ENCODE results near the gene MRAS.

GRCh38 chr3:138440121-138440521, 91.7 kb downstream of the MRAS start:
- TF ChIP-seq CTCF (conservative IDR thresholded peaks at IDR 0.05; ENCODE audit: low read depth, low read length) = no peak
- no peak for TF ChIP-seq MAZ (IDR thresholded peaks at IDR 0.05; ENCODE audit: borderline replicate concordance, low read depth, low read length)
- TF ChIP-seq RFX5 (IDR thresholded peaks at IDR 0.05; ENCODE audit: low read depth, low read length) = no peak
- no peak for TF ChIP-seq MXI1 (IDR thresholded peaks at IDR 0.05; ENCODE audit: borderline replicate concordance, low read depth, low read length)
- no peak for TF ChIP-seq POLR2A (IDR thresholded peaks at IDR 0.05; ENCODE audit: low read depth, low read length)
- no peak for TF ChIP-seq RCOR1 (IDR thresholded peaks at IDR 0.05; ENCODE audit: insufficient replicate concordance, low read length)
- TF ChIP-seq RAD21 (IDR thresholded peaks at IDR 0.05; ENCODE audit: low read length) = no peak
- TF ChIP-seq USF2 (IDR thresholded peaks at IDR 0.05; ENCODE audit: low read depth, low read length) = no peak
- no peak for TF ChIP-seq ELK1 (IDR thresholded peaks at IDR 0.05; ENCODE audit: borderline replicate concordance, low read depth, low read length)
- TF ChIP-seq BHLHE40 (IDR thresholded peaks at IDR 0.05; ENCODE audit: low read depth, low read length) = no peak
- no peak for TF ChIP-seq CHD1 (IDR thresholded peaks at IDR 0.05; ENCODE audit: low read depth, low read length)
- TF ChIP-seq CEBPB (IDR thresholded peaks at IDR 0.05; ENCODE audit: low read depth, low read length) = no peak
- TF ChIP-seq SMC3 (IDR thresholded peaks at IDR 0.05; ENCODE audit: low read depth, low read length) = no peak
